ENCODE results near the gene MICAL2.

The MICAL2 gene

GRCh38 chr11:12292766-12293165 lies 182.4 kb downstream of the MICAL2 start:
- DNase-seq: no peak

DNA sequence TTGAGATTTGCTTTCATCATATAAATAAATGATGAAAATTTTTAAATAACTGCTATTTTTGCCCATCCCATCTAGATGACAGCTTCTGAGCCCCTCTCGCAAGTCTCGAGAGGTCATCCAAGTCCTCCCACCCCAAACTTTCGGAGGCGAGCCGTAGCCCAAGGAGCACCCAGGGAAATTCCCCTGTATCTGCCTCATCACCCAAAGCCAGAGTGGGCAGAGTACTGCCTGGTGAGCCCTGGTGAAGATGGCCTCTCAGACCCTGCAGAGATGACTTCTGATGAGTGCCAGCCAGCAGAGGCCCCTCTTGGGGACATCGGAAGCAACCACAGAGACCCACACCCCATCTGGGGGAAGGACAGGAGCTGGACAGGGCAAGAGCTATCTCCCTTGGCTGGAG lies 183.1 kb downstream of the MICAL2 start:
- DNase-seq: no peak

DNA sequence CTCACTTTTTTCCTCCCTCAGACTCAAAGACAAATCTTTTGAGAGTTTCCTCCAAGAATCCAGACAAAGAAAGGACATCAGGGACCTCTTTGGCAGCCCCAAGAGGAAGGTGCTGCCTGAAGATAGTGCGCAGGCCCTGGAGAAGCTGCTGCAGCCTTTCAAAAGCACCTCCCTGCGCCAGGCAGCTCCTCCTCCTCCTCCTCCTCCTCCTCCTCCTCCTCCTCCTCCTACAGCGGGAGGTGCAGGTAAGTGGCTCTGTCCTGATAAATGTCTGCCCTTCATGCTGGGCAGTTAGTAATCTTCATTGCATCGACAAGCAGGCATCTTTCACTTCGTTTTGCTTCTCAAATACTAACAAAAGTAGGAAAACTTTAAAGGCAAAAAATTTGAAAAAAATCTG lies 184.2 kb downstream of the MICAL2 start:
- no peak for DNase-seq

- DNase-seq: no peak
Observed at GRCh38 chr11:12295943-12296342, 185.6 kb downstream of the MICAL2 start.

GRCh38 chr11:12298610-12299009 lies 188.2 kb downstream of the MICAL2 start:
- DNase-seq: no peak

DNA sequence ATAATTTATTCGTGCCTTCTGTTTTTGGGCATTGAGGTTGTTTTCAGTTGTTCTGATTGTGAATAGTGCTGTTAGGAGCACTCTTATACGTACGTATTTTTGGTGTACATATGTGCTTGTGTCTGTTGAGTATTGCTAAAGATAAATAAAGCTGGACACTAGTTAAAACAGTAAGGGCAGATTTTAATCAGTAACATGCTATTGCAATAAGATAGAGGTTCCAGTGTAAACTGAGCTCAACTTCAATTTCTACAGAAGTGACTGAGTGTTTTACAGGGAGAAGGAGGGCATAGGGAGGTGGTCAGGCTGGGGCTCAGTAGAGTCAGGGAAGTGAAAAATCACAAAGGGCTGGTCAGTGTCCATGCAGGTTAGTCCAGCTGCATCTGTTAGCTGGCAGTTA lies 191.0 kb downstream of the MICAL2 start:
- no peak for DNase-seq

GRCh38 chr11:12303421-12304149 lies 193.2 kb downstream of the MICAL2 start:
- no peak for DNase-seq

DNA sequence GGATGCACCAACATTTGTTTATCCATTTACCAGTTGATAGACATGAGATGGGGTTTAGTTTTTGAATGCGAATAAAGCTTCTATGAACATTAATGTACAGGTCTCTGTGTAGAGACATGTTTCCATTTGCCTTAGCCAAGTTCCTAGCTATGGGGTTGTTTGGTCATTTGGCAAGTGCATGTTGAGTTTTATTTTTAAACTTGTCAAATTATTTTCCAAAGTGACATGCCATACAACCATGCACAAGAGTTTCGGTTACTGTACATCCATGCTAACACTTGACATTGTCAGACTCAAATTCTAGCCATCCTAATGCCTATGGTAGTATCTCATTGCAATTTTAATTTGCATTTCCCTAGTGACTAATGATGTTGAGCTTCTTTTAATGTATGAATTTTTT lies 196.4 kb downstream of the MICAL2 start:
- DNase-seq: no peak

DNA sequence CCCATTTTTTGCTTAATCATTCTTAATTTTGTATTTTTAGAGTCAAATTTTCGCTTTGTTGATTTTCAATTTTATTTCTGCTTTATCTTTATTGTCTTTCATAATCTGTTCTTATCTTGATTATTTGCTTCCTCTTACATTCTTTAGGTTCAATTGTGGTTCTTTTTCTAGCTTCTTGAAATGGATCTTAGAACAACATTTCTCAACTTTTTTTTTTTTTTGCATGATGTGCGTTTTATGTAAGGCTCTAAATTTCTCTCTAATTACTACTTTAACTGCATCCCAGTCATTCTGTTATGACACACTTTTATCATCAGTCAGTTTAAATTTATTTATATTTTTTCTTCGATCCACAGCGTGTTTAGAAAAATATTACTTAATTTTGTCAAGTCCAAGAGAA lies 201.7 kb downstream of the MICAL2 start:
- no peak for DNase-seq

All from kidney glomerular epithelial cell (primary cell).